K562 (cell line): Measurements from ENCODE around the gene GCDH. TPM values are rescaled to one million over a fixed set of nuclear protein-coding genes. Genes with fewer than 3 reads are reported as not detected.

Experiments
- ATAC-seq: fragments of 200-7000 bp; cut with Tn5 transposase; 3 replicates; pipeline ENCODE4 v1.9.1; 2020; ENCODE audit warnings: moderate library complexity
- BruUV-seq: library from RNA; stranded (reverse); fragments of 400-500 nt; replicated peaks from 2 replicates; lab custom pipeline; 2021; lab: Mats Ljungman, UMichigan
- CTCF ChIA-PET: fragments of 300-600 bp; formaldehyde crosslinking; extraction: SDS; loops from one replicate; lab custom pipeline; 2021; ENCODE audit warnings: low intra/inter-chr PET ratio; lab: Yijun Ruan, JAX
- POLR2A ChIA-PET: fragments of 300-600, 350-650 bp; sonication (Branson Sonifier 250); formaldehyde crosslinking; extraction: SDS; loops from one replicate; lab custom pipeline; 2021; ENCODE audit warnings: antibody characterized with exemption, inconsistent platforms; lab: Yijun Ruan, JAX
- DNase-seq, 4 experiments: peaks; one replicate each; pipeline versions ENCODE4 v3.0.0 to v3.0.0-alpha.2; 2011 to 2018; ENCODE audit warnings: low spot score in 3 of 4, mixed read lengths in 3 of 4; ENCODE audit errors: extremely low read depth in 1 of 4
- FAIRE-seq: peaks from 2 replicates; lab custom pipeline; 2011; peaks lifted over from hg19 to GRCh38; lab: Jason Lieb, UNC
- H2AFZ ChIP-seq: 2 replicates; pipeline ENCODE4 v1.6.0; 2011; ENCODE audit warnings: low read depth, low read length, control low read depth, inconsistent platforms
- H3K27ac ChIP-seq: fragments of 200-600 bp; 3 replicates; pipeline ENCODE4 v1.8.0; 2011; ENCODE audit warnings: low read depth, mild to moderate bottlenecking, control low read depth, inconsistent platforms, low read length, moderate library complexity, mixed read lengths; ENCODE audit errors: extremely low read depth
- H3K27me3 ChIP-seq, 2 experiments: fragments of 300-600 bp in 1 of 2; 2 replicates in 1 of 2; 3 replicates in 1 of 2; pipeline versions ENCODE4 v1.6.0 to v1.8.0; 2011; ENCODE audit warnings: inconsistent platforms in 2 of 2, low read length in 2 of 2, mild to moderate bottlenecking in 1 of 2, mixed read lengths in 1 of 2, moderate library complexity in 1 of 2; ENCODE audit not compliant: control insufficient read depth in 2 of 2, insufficient read depth in 2 of 2
- H3K36me3 ChIP-seq: fragments of 300-600 bp; 3 replicates; pipeline ENCODE4 v1.8.0; 2011; ENCODE audit warnings: mild to moderate bottlenecking, low read length, inconsistent platforms; ENCODE audit not compliant: control insufficient read depth, insufficient read depth
- H3K4me1 ChIP-seq, 2 experiments: fragments of 200-600 bp in 1 of 2; replicated peaks in 1 of 2; 2 replicates in 1 of 2; 3 replicates in 1 of 2; pipeline versions ENCODE4 v1.5.1 to v1.8.0; 2011; ENCODE audit warnings: inconsistent platforms in 2 of 2, low read length in 2 of 2, mild to moderate bottlenecking in 1 of 2, mixed read lengths in 1 of 2, moderate library complexity in 1 of 2; ENCODE audit not compliant: control insufficient read depth in 2 of 2, insufficient read depth in 2 of 2
- H3K4me2 ChIP-seq: 2 replicates; pipeline ENCODE4 v1.6.1; 2011; ENCODE audit warnings: low read length, control low read depth, inconsistent platforms, mixed read lengths; ENCODE audit not compliant: insufficient read depth
- H3K4me3 ChIP-seq: fragments of 200-600 bp; sonication (generic), shearing (Covaris generic); 2 replicates; pipeline ENCODE4 v1.5.1; 2016; ENCODE audit warnings: control low read depth, inconsistent platforms
- H3K79me2 ChIP-seq: fragments of 200-600 bp; 3 replicates; pipeline ENCODE4 v1.8.0; 2011; ENCODE audit warnings: low read length, inconsistent platforms; ENCODE audit not compliant: control insufficient read depth, insufficient read depth
- H3K9ac ChIP-seq, 2 experiments: 2 replicates each; pipeline versions ENCODE4 v1.6.0 to v1.6.1; 2011; ENCODE audit warnings: low read depth in 2 of 2, low read length in 2 of 2, control low read depth in 1 of 2, inconsistent platforms in 1 of 2, mild to moderate bottlenecking in 1 of 2, mixed read lengths in 1 of 2; ENCODE audit not compliant: insufficient read depth in 1 of 2
- H3K9me1 ChIP-seq: one replicate; pipeline ENCODE4 v1.6.0; 2011; ENCODE audit warnings: inconsistent platforms, mild to moderate bottlenecking, low read length, moderate library complexity; ENCODE audit not compliant: control insufficient read depth, insufficient read depth
- H3K9me3 ChIP-seq: replicated peaks from 2 replicates; pipeline ENCODE4 v1.5.1; 2011; ENCODE audit warnings: low read depth, low read length, inconsistent platforms; ENCODE audit not compliant: control insufficient read depth, insufficient read depth
- H4K20me1 ChIP-seq: replicated peaks from 2 replicates; pipeline ENCODE4 v1.6.1; 2011; ENCODE audit warnings: low read length, inconsistent platforms, mixed read lengths; ENCODE audit not compliant: control insufficient read depth, insufficient read depth
- ATF7 ChIP-seq: fragments of 450-650 bp; IDR thresholded peaks from 2 replicates; pipeline ENCODE4 v1.7.1; 2014; ENCODE audit warnings: mild to moderate bottlenecking, moderate library complexity
- HDGF ChIP-seq: fragments of 450-650 bp; IDR thresholded peaks from 2 replicates; pipeline ENCODE4 v1.6.1; 2016
- HMG20B ChIP-seq: fragments of 250-450 bp; sonication (Bioruptor Pico); IDR thresholded peaks from 2 replicates; pipeline ENCODE4 v1.5.0; 2021; ENCODE audit warnings: mild to moderate bottlenecking
- HNRNPUL1 ChIP-seq: fragments of 200-400 bp; formaldehyde crosslinking; IDR thresholded peaks from 2 replicates; pipeline ENCODE4 v1.6.1; 2017; ENCODE audit warnings: low read length
- JUN ChIP-seq, 2 experiments: sonication (generic) in 1 of 2; formaldehyde crosslinking in 1 of 2; IDR thresholded peaks; 2 replicates each; pipeline versions ENCODE4 v1.6.1 to v1.8.0; 2012 to 2022; ENCODE audit warnings: borderline replicate concordance in 2 of 2, mild to moderate bottlenecking in 2 of 2, improper control_type of control experiment in 1 of 2, low read depth in 1 of 2, low read length in 1 of 2, missing genetic modification reagents in 1 of 2
- KAT7 ChIP-seq: sonication (generic); formaldehyde crosslinking; IDR thresholded peaks from 2 replicates; pipeline ENCODE4 v1.8.0; 2022; ENCODE audit warnings: missing genetic modification reagents, mild to moderate bottlenecking, borderline replicate concordance
- MCM2 ChIP-seq: fragments of 450-650 bp; IDR thresholded peaks from 2 replicates; pipeline ENCODE4 v1.6.1; 2017; ENCODE audit warnings: low read depth, mild to moderate bottlenecking
- MEIS2 ChIP-seq: fragments of 450-650 bp; IDR thresholded peaks from 2 replicates; pipeline ENCODE4 v1.6.1; 2014; ENCODE audit warnings: mild to moderate bottlenecking; ENCODE audit not compliant: partially characterized antibody
- NCOR1 ChIP-seq: fragments of 450-650 bp; IDR thresholded peaks from 2 replicates; pipeline ENCODE4 v1.6.1; 2016; ENCODE audit warnings: mild to moderate bottlenecking, moderate library complexity
- PML ChIP-seq: IDR thresholded peaks from 2 replicates; pipeline ENCODE4 v1.6.1; 2012; ENCODE audit warnings: low read length, inconsistent platforms
- POLR2AphosphoS5 ChIP-seq: IDR thresholded peaks from 2 replicates; pipeline ENCODE4 v1.6.1; 2011; ENCODE audit warnings: mild to moderate bottlenecking, low read depth, low read length, moderate library complexity; ENCODE audit not compliant: control insufficient read depth, insufficient read depth
- POU5F1 ChIP-seq: fragments of 150-350 bp; IDR thresholded peaks from 2 replicates; pipeline ENCODE4 v1.6.1; 2014; ENCODE audit warnings: borderline replicate concordance, low read length, low read depth, mild to moderate bottlenecking; ENCODE audit not compliant: partially characterized antibody
- RBM39 ChIP-seq: fragments of 200-400 bp; formaldehyde crosslinking; optimal IDR thresholded peaks from 2 replicates; pipeline ENCODE3; 2018; ENCODE audit warnings: low read depth, low read length
- SETDB1 ChIP-seq: IDR thresholded peaks from one replicate; pipeline ENCODE4 v1.6.1; 2012; ENCODE audit warnings: low read length, control low read depth, inconsistent platforms
- SMARCB1 ChIP-seq: IDR thresholded peaks from 2 replicates; pipeline ENCODE4 v1.6.1; 2011; ENCODE audit warnings: improper control_type of control experiment, low read depth; ENCODE audit not compliant: insufficient read length
- SUPT5H ChIP-seq: fragments of 450-650 bp; IDR thresholded peaks from 2 replicates; pipeline ENCODE4 v1.6.1; 2016
- ZFP1 ChIP-seq: fragments of 450-650 bp; formaldehyde crosslinking; IDR thresholded peaks from 2 replicates; pipeline ENCODE4 v1.4.0; 2020; ENCODE audit warnings: mild to moderate bottlenecking, mixed read lengths
- ZFPM2 ChIP-seq: fragments of 250-450 bp; sonication (Bioruptor Pico); IDR thresholded peaks from 2 replicates; pipeline ENCODE4 v1.5.1; 2022; ENCODE audit warnings: mild to moderate bottlenecking
- ZFX ChIP-seq: sonication (generic); formaldehyde crosslinking; IDR thresholded peaks from 2 replicates; pipeline ENCODE4 v1.8.0; 2022; ENCODE audit warnings: mild to moderate bottlenecking, missing genetic modification reagents, moderate library complexity
- ZNF75A ChIP-seq: fragments of 450-650 bp; formaldehyde crosslinking; IDR thresholded peaks from 2 replicates; pipeline ENCODE4 v1.4.0; 2020; ENCODE audit warnings: mild to moderate bottlenecking
- WGBS: fragments of 100-300 bp; shearing (Covaris generic); methylation state at CpG from one replicate; pipeline ENCODE4 v1.1.6; 2016; ENCODE audit warnings: low coverage, mixed read lengths; ENCODE audit not compliant: insufficient coverage; ENCODE audit errors: missing lambda C conversion rate; 5-methylcytosine and 5-hydroxymethylcytosine counted together
- in situ Hi-C: fragments of 300-500 bp; cut with MboI; formaldehyde crosslinking; loops from 4 replicates; pipeline ENCODE4 v1.15.0; 2018; ENCODE audit warnings: inconsistent platforms, mixed read lengths
- intact Hi-C: fragments of 100-400 bp; cut with micrococcal nuclease; formaldehyde crosslinking; loops from 2 replicates; pipeline ENCODE4 v1.14.2; 2022
- polyA plus RNA-seq, 8 experiments: library from polyadenylated mRNA; depleted of rRNA in 4 of 8; stranded (reverse) in 5 of 8; unstranded in 3 of 8; fragments of >200 nt; fragmentation: Nextera tagmentation in 2 of 8; fragmentation: Illumina TruSeq in 1 of 8; extraction: Ambion mirVana in 2 of 8; extraction: Trizol in 1 of 8; gene quantifications; 2 replicates each; pipeline versions ENCODE4 v1.2.1 to v1.2.3, GENCODE V29; 2011 to 2014; ENCODE audit warnings: inconsistent platforms in 1 of 8, missing spikeins in 1 of 8
- total RNA-seq, 7 experiments: library from RNA; depleted of rRNA in 6 of 7; stranded (reverse); fragments of >200 nt in 6 of 7; fragmentation: Illumina TruSeq in 2 of 7; extraction: Trizol in 2 of 7; gene quantifications; 2 replicates each; pipeline versions ENCODE4 v1.2.1 to v1.2.3, GENCODE V29; 2011 to 2021; ENCODE audit warnings: low replicate concordance in 1 of 7
- TF ChIP-seq, protein P1 (sequence below): IDR thresholded peaks from 3 replicates; pipeline ENCODE4 v1.6.1; 2011; ENCODE audit warnings: borderline replicate concordance, mild to moderate bottlenecking; ENCODE audit not compliant: insufficient read length, insufficient read depth
- TF ChIP-seq, protein P2 (sequence below): fragments of 450-650 bp; IDR thresholded peaks from 2 replicates; pipeline ENCODE4 v1.6.1; 2016; ENCODE audit warnings: borderline replicate concordance

GCDH gene
- total and polyA plus RNA-seq, 9 of the 15 experiments (the other 6 are each of a cell fraction or from before 2014, with no cell fraction given), result 2.9 to 50.8 (median 19.1) TPM

DNA sequence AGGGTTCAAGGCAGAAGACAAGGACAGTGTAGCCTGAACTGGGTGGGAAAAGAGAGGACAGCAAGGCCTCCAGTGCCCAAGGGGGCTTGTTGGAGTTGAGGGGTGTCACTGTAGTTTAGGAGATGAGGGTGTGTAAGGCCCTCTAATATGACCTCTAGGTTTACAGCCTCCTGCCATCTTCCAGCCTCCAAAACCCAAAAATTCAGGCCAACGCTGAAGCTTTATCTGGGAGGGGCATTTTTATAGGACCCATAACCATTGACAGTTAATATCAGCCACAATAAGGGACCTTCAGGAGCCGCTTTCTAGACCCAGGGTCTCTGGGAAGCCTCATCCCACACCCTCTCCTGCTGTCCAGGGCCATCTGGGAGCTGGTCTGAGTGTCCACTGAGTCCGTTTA, 6.8 kb upstream of the GCDH start:
- peak overlapping the region; percentile 90 to 94 for H3K9ac ChIP-seq
- peak overlapping the region; percentile 100 for H3K4me2 ChIP-seq
- CTCF ChIA-PET, result interaction anchor here (1.2 to 1.3 kb wide), 2 partner anchors 80 to 82 kb away, joined by 6 to 7 read pairs; no protein-coding TSS in a partner anchor
- BruUV-seq, result TSS peak; percentile 49
- peaks cover 45 to 89% of the 10 kb centered on the region in 2 experiments; a peak in 4 of 5 replicates for H3K4me1 ChIP-seq
- FAIRE-seq (no peak), DNase-seq (no peak), ATAC-seq (no peak)
- peaks cover 30% of the 10 kb centered on the region for H3K36me3 ChIP-seq
- no peak overlapping the region for H2AFZ ChIP-seq
- in situ Hi-C loops, result no loop called here
- no peaks in the 10 kb centered on the region for H3K27me3 ChIP-seq
- no peaks in the 10 kb centered on the region for H3K9me3 ChIP-seq
- no peaks in the 10 kb centered on the region for H3K9me1 ChIP-seq
- WGBS, result 3% methylated on average over 3 of the region's 3 CpGs
- H3K27ac ChIP-seq, result peak overlapping the region; percentile 96
- peaks cover 78% of the 10 kb centered on the region for H3K79me2 ChIP-seq
- H4K20me1 ChIP-seq, result peaks cover 5% of the 10 kb centered on the region; the same call in 1 of the 2 replicates
- POLR2A ChIA-PET, result interaction anchor here (0.7 to 5.9 kb wide), 11 partner anchors 12 to 85 kb away, joined by 3 to 37 read pairs (median 4); partner anchors contain the start of genes DAND5, FARSA and RAD23A
- H3K4me3 ChIP-seq, result peak overlapping the region; percentile 70
- intact Hi-C loops, result no loop called here
- no peak for TF ChIP-seq HNRNPUL1
- TF ChIP-seq, protein P1, sequence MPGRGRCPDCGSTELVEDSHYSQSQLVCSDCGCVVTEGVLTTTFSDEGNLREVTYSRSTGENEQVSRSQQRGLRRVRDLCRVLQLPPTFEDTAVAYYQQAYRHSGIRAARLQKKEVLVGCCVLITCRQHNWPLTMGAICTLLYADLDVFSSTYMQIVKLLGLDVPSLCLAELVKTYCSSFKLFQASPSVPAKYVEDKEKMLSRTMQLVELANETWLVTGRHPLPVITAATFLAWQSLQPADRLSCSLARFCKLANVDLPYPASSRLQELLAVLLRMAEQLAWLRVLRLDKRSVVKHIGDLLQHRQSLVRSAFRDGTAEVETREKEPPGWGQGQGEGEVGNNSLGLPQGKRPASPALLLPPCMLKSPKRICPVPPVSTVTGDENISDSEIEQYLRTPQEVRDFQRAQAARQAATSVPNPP, result no peak
- no peak for TF ChIP-seq HDGF
- no peak for TF ChIP-seq ZFPM2 (CRISPR knock-in tag)
- TF ChIP-seq, protein P2, sequence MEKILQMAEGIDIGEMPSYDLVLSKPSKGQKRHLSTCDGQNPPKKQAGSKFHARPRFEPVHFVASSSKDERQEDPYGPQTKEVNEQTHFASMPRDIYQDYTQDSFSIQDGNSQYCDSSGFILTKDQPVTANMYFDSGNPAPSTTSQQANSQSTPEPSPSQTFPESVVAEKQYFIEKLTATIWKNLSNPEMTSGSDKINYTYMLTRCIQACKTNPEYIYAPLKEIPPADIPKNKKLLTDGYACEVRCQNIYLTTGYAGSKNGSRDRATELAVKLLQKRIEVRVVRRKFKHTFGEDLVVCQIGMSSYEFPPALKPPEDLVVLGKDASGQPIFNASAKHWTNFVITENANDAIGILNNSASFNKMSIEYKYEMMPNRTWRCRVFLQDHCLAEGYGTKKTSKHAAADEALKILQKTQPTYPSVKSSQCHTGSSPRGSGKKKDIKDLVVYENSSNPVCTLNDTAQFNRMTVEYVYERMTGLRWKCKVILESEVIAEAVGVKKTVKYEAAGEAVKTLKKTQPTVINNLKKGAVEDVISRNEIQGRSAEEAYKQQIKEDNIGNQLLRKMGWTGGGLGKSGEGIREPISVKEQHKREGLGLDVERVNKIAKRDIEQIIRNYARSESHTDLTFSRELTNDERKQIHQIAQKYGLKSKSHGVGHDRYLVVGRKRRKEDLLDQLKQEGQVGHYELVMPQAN, result 0 out of 2 replicates have a peak, but pooled peaks have one; percentile 0
- TF ChIP-seq HMG20B (CRISPR knock-in tag), result no peak
- no peak; the same call in 1 of the 2 replicates for TF ChIP-seq ATF7
- TF ChIP-seq SETDB1, result no peak
- TF ChIP-seq SUPT5H, result 0 out of 2 replicates have a peak, but pooled peaks have one; percentile 4
- TF ChIP-seq ZFX (CRISPR knock-in tag), result peak; percentile 46
- no peak for TF ChIP-seq RBM39
- no peak for TF ChIP-seq POLR2AphosphoS5
- TF ChIP-seq KAT7 (CRISPR knock-in tag), result peak; percentile 76; the same call in 1 of the 2 replicates
- TF ChIP-seq PML, result 0 out of 2 replicates have a peak, but pooled peaks have one; percentile 16
- TF ChIP-seq NCOR1, result no peak
- no peak for TF ChIP-seq MEIS2
- TF ChIP-seq JUN (IDR thresholded peaks at IDR 0.05; ENCODE audit: borderline replicate concordance, low read depth, low read length), result no peak
- 0 out of 2 replicates have a peak, but pooled peaks have one; percentile 58 for TF ChIP-seq JUN (CRISPR knock-in tag; IDR thresholded peaks at IDR 0.05; ENCODE audit: borderline replicate concordance)
- TF ChIP-seq ZNF75A (CRISPR knock-in tag), result 0 out of 2 replicates have a peak, but pooled peaks have one; percentile 32
- TF ChIP-seq MCM2, result no peak
- no peak for TF ChIP-seq ZFP1
- no peak for TF ChIP-seq SMARCB1
- TF ChIP-seq POU5F1, result no peak
